Measurements from ENCODE around the gene WDR64. TPM values are rescaled to one million over a fixed set of nuclear protein-coding genes. Genes with fewer than 3 reads are reported as not detected.

The WDR64 gene
- total and polyA plus RNA-seq, 4 donors: 0.02 to 0.70 (median 0.17) TPM

DNA sequence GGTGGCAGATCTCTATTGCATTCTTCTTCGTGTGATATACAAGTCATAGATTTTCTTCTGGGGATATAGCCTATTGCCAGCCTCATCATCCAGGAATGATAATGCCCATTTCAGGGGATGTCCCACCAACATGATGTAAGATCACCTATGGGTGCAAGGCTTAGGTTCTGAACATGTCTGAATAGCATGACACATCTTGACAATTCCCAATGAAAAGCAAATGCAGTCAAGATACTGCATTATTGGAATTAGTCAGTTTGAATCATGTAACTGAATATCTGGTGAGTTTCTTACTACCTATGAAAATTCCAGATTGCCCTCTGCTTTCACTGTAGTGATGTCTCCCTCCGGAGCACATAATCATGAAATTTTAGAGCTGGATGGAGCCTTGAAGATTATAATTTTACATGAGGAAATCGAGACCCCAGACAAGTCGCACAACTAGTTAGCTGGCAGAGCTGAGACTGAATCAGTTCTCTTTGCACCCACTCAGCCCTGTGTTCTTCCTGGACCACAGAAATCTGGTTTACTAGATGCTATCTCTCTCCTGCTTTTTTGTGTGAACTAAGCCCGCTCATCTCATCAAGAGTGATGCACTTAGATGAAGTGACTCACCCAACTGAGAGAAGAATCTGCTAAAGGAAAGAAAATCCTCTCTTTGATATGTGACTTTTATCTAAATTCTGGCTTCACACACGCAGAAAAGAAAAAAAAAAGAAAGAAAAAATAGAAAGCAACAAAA, 65.0 kb downstream of the WDR64 start:
- H3K36me3 ChIP-seq (ENCODE audit: control insufficient read depth in 4 of 4, insufficient read depth in 3 of 4, low read depth in 1 of 4, low read length in 3 of 4): no peaks in the 10 kb centered on the region
- H3K4me1 ChIP-seq (ENCODE audit: control insufficient read depth in 4 of 4, insufficient read depth in 4 of 4, low read length in 3 of 4): no peaks in the 10 kb centered on the region
- no peak overlapping the region for H3K9ac ChIP-seq (ENCODE audit: low read depth in 1 of 2, low read length in 2 of 2)
- no peak for DNase-seq (ENCODE audit: low spot score)
- no peak overlapping the region for H3K27ac ChIP-seq (ENCODE audit: low read depth in 1 of 2, low read length in 2 of 2)
- 76% methylated on average over 6 of the region's 6 CpGs for WGBS
- H3K9me3 ChIP-seq (ENCODE audit: control insufficient read depth in 4 of 4, low read length in 3 of 4): no peaks in the 10 kb centered on the region
- no peak for TF ChIP-seq YY1 (IDR thresholded peaks at IDR 0.05)
- TF ChIP-seq FOXA2 (IDR thresholded peaks at IDR 0.05): no peak
- no peak for TF ChIP-seq FOXA1 (IDR thresholded peaks at IDR 0.05)
- TF ChIP-seq, protein P1, sequence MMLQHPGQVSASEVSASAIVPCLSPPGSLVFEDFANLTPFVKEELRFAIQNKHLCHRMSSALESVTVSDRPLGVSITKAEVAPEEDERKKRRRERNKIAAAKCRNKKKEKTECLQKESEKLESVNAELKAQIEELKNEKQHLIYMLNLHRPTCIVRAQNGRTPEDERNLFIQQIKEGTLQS (IDR thresholded peaks at IDR 0.05): no peak
- no peak overlapping the region for H3K4me3 ChIP-seq (ENCODE audit: low read depth in 1 of 3, low read length in 3 of 3)
- H3K27me3 ChIP-seq (ENCODE audit: control insufficient read depth in 4 of 4, insufficient read depth in 4 of 4, low read length in 3 of 4): no peaks in the 10 kb centered on the region

DNA sequence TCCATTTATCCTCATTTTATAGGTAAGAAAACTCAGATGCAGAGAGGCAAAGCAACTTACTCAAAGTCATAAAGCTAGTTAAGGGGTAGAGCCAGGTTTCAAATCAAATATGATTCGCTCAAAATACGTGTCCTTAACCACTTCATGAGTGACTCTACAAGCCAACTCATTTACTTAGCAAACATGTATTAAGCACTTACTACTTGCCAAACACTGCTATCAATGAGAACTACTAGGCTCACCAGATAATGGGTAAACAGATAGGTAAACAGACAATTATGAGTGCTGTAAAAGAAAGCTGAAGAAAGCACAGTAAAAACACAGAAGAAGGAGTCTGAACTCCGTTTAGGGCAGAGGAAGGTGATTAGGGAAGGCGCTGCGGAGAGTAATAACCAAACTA, 65.9 kb downstream of the WDR64 start:
- Histone ChIP-seq H3K36me3 (ENCODE audit: control insufficient read depth in 4 of 4, insufficient read depth in 3 of 4, low read depth in 1 of 4, low read length in 3 of 4) (no peaks in the 10 kb centered on the region), H3K4me1 (ENCODE audit: control insufficient read depth in 4 of 4, insufficient read depth in 4 of 4, low read length in 3 of 4) (no peaks in the 10 kb centered on the region), H3K4me3 (ENCODE audit: low read depth in 1 of 3, low read length in 3 of 3) (no peak overlapping the region), H3K9ac (ENCODE audit: low read depth in 1 of 2, low read length in 2 of 2) (no peak overlapping the region), H3K27ac (ENCODE audit: low read depth in 1 of 2, low read length in 2 of 2) (no peak overlapping the region), H3K27me3 (ENCODE audit: control insufficient read depth in 4 of 4, insufficient read depth in 4 of 4, low read length in 3 of 4) (no peaks in the 10 kb centered on the region), H3K9me3 (ENCODE audit: control insufficient read depth in 4 of 4, low read length in 3 of 4) (no peaks in the 10 kb centered on the region)
- no peak for DNase-seq (ENCODE audit: low spot score)
- TF ChIP-seq JUND (IDR thresholded peaks at IDR 0.05) (no peak), GABPA (IDR thresholded peaks at IDR 0.05 in 1 of 2, conservative IDR thresholded peaks at IDR 0.05 in 1 of 2) (no peak), NR2F2 (IDR thresholded peaks at IDR 0.05) (no peak), SP1 (IDR thresholded peaks at IDR 0.05) (no peak), HNF4G (IDR thresholded peaks at IDR 0.05) (no peak), RAD21 (IDR thresholded peaks at IDR 0.05) (no peak), EGR1 (IDR thresholded peaks at IDR 0.05; ENCODE audit: low read depth in 2 of 2) (no peak), HNF4A (conservative IDR thresholded peaks at IDR 0.05) (no peak), RXRA (IDR thresholded peaks at IDR 0.05) (no peak), FOXA2 (IDR thresholded peaks at IDR 0.05) (no peak), TAF1 (conservative IDR thresholded peaks at IDR 0.05) (no peak), YY1 (IDR thresholded peaks at IDR 0.05) (no peak), FOXA1 (IDR thresholded peaks at IDR 0.05) (no peak)
- TF ChIP-seq, protein P2, sequence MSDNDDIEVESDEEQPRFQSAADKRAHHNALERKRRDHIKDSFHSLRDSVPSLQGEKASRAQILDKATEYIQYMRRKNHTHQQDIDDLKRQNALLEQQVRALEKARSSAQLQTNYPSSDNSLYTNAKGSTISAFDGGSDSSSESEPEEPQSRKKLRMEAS (IDR thresholded peaks at IDR 0.05): no peak
- TF ChIP-seq, protein P3, sequence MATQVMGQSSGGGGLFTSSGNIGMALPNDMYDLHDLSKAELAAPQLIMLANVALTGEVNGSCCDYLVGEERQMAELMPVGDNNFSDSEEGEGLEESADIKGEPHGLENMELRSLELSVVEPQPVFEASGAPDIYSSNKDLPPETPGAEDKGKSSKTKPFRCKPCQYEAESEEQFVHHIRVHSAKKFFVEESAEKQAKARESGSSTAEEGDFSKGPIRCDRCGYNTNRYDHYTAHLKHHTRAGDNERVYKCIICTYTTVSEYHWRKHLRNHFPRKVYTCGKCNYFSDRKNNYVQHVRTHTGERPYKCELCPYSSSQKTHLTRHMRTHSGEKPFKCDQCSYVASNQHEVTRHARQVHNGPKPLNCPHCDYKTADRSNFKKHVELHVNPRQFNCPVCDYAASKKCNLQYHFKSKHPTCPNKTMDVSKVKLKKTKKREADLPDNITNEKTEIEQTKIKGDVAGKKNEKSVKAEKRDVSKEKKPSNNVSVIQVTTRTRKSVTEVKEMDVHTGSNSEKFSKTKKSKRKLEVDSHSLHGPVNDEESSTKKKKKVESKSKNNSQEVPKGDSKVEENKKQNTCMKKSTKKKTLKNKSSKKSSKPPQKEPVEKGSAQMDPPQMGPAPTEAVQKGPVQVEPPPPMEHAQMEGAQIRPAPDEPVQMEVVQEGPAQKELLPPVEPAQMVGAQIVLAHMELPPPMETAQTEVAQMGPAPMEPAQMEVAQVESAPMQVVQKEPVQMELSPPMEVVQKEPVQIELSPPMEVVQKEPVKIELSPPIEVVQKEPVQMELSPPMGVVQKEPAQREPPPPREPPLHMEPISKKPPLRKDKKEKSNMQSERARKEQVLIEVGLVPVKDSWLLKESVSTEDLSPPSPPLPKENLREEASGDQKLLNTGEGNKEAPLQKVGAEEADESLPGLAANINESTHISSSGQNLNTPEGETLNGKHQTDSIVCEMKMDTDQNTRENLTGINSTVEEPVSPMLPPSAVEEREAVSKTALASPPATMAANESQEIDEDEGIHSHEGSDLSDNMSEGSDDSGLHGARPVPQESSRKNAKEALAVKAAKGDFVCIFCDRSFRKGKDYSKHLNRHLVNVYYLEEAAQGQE (IDR thresholded peaks at IDR 0.05): no peak
- TF ChIP-seq, protein P4, sequence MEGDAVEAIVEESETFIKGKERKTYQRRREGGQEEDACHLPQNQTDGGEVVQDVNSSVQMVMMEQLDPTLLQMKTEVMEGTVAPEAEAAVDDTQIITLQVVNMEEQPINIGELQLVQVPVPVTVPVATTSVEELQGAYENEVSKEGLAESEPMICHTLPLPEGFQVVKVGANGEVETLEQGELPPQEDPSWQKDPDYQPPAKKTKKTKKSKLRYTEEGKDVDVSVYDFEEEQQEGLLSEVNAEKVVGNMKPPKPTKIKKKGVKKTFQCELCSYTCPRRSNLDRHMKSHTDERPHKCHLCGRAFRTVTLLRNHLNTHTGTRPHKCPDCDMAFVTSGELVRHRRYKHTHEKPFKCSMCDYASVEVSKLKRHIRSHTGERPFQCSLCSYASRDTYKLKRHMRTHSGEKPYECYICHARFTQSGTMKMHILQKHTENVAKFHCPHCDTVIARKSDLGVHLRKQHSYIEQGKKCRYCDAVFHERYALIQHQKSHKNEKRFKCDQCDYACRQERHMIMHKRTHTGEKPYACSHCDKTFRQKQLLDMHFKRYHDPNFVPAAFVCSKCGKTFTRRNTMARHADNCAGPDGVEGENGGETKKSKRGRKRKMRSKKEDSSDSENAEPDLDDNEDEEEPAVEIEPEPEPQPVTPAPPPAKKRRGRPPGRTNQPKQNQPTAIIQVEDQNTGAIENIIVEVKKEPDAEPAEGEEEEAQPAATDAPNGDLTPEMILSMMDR (IDR thresholded peaks at IDR 0.05; ENCODE audit: low read depth, low read length, missing input control): no peak
- TF ChIP-seq, protein P5, sequence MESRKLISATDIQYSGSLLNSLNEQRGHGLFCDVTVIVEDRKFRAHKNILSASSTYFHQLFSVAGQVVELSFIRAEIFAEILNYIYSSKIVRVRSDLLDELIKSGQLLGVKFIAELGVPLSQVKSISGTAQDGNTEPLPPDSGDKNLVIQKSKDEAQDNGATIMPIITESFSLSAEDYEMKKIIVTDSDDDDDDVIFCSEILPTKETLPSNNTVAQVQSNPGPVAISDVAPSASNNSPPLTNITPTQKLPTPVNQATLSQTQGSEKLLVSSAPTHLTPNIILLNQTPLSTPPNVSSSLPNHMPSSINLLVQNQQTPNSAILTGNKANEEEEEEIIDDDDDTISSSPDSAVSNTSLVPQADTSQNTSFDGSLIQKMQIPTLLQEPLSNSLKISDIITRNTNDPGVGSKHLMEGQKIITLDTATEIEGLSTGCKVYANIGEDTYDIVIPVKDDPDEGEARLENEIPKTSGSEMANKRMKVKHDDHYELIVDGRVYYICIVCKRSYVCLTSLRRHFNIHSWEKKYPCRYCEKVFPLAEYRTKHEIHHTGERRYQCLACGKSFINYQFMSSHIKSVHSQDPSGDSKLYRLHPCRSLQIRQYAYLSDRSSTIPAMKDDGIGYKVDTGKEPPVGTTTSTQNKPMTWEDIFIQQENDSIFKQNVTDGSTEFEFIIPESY (IDR thresholded peaks at IDR 0.05): no peak
- TF ChIP-seq, protein P1 (IDR thresholded peaks at IDR 0.05): no peak
- WGBS: 49% methylated on average over 5 of the region's 5 CpGs

Measured in liver (tissue), 9 donors.